Activated CD8-positive, alpha-beta T cell treated with anti-CD3 and anti-CD28 coated beads, Interleukin-2, amount 10 ng/mL, durations not matched to agents 7 days and 5 days (primary cell): Measurements from ENCODE around the gene HYAL1. TPM values are rescaled to one million over a fixed set of nuclear protein-coding genes. Genes with fewer than 3 reads are reported as not detected.

Source experiments
- ATAC-seq: fragments of 150-1000 bp; cut with Tn5 transposase; one replicate; pipeline ENCODE4 v1.10.0; 2021; ENCODE audit warnings: moderate library complexity
- CTCF ChIA-PET: fragments of 350-600 bp; sonication (Branson Sonifier 250); formaldehyde crosslinking; loops from one replicate; lab custom pipeline; 2021; ENCODE audit warnings: antibody characterized with exemption; lab: Charles Lee
- POLR2A ChIA-PET: fragments of 350-600 bp; sonication (Branson Sonifier 250); formaldehyde crosslinking; loops from one replicate; lab custom pipeline; 2021; ENCODE audit warnings: antibody characterized with exemption; lab: Charles Lee
- DNase-seq: peaks from one replicate; pipeline ENCODE4 v3.0.0-alpha.2; 2020
- H3K27ac Mint-ChIP-seq: one replicate; pipeline ENCODE4 v1.8.0; 2021; ENCODE audit warnings: mild to moderate bottlenecking, mixed read lengths
- H3K27me3 Mint-ChIP-seq: one replicate; pipeline ENCODE4 v1.8.0; 2021; ENCODE audit warnings: low read depth, mixed read lengths
- H3K36me3 Mint-ChIP-seq: one replicate; pipeline ENCODE4 v1.8.0; 2021; ENCODE audit warnings: low read depth, mixed read lengths
- H3K4me1 Mint-ChIP-seq: one replicate; pipeline ENCODE4 v1.8.0; 2021; ENCODE audit warnings: low read depth, mixed read lengths
- H3K4me3 Mint-ChIP-seq: one replicate; pipeline ENCODE4 v1.8.0; 2021; ENCODE audit warnings: mild to moderate bottlenecking, mixed read lengths
- H3K9me3 Mint-ChIP-seq: one replicate; pipeline ENCODE4 v1.8.0; 2022; ENCODE audit warnings: mixed read lengths; ENCODE audit not compliant: insufficient read depth
- total RNA-seq, 2 experiments: library from RNA; stranded (reverse); gene quantifications; one replicate each; pipeline ENCODE4 v1.2.3, GENCODE V29; 2021

The HYAL1 gene
- total RNA-seq, 2 experiments from 2014 or later: 0.16 TPM; not detected in 1

- H3K9me3 Mint-ChIP-seq: no peaks in the 10 kb centered on the region
- POLR2A ChIA-PET: interaction anchor here (0.8 to 3.8 kb wide), 3 partner anchors 12 to 31 kb away, joined by 4 to 20 read pairs (median 4); partner anchors contain the start of gene IFRD2
- ATAC-seq: no peak
- peaks cover 16% of the 10 kb centered on the region for H3K36me3 Mint-ChIP-seq
- peaks cover 44% of the 10 kb centered on the region for H3K4me1 Mint-ChIP-seq
- H3K27me3 Mint-ChIP-seq: no peaks in the 10 kb centered on the region
- DNase-seq: peak; percentile 20
- CTCF ChIA-PET: interaction anchor here (1.1 to 7.4 kb wide), 5 partner anchors 8 to 89 kb away, joined by 4 to 113 read pairs (median 17); partner anchors contain the start of genes HYAL1, HYAL3 and NAA80
- peak overlapping the region; percentile 43 for H3K27ac Mint-ChIP-seq
- no peak overlapping the region for H3K4me3 Mint-ChIP-seq
These were observed 19.8 kb upstream of the HYAL1 start for GRCh38 chr3:50323092-50323600.

GRCh38 chr3:50322386-50323091 lies 19.2 kb upstream of the HYAL1 start, which contains the start of gene HYAL2:
TSS of gene HYAL2 (minus strand) at chr3:50322745. CDS start at chr3:50320489, 2,256 bp downstream.
- Mint-ChIP-seq H3K27me3 (no peaks in the 10 kb centered on the region), H3K4me1 (peaks cover 44% of the 10 kb centered on the region), H3K36me3 (peaks cover 14% of the 10 kb centered on the region), H3K27ac (peak within 1 kb of the TSS; percentile 95), H3K4me3 (peak within 1 kb of the TSS; percentile 89), H3K9me3 (no peaks in the 10 kb centered on the region)
- ChIA-PET CTCF (interaction anchor here (1.4 to 7.4 kb wide), 4 partner anchors 15 to 76 kb away, joined by 3 to 113 read pairs (median 30); partner anchors contain the start of genes HYAL1, HYAL3 and NAA80), POLR2A (interaction anchor here (0.8 to 3.8 kb wide), 5 partner anchors 12 to 30 kb away, joined by 4 to 20 read pairs (median 4); partner anchors contain the start of genes IFRD2 and RASSF1)
- ATAC-seq: no peak
- no peak for DNase-seq

- ChIA-PET POLR2A (interaction anchor here (1.0 to 3.8 kb wide), 4 partner anchors 15 to 30 kb away, joined by 4 to 20 read pairs (median 9); partner anchors contain the start of genes HYAL3, IFRD2, NAA80 and RASSF1), CTCF (interaction anchor here (1.0 to 7.4 kb wide), 6 partner anchors 15 to 79 kb away, joined by 3 to 113 read pairs (median 4); partner anchors contain the start of genes HYAL1, HYAL3, NAA80 and ZMYND10)
- DNase-seq (no peak), ATAC-seq (no peak)
- Mint-ChIP-seq H3K27ac (no peak overlapping the region), H3K9me3 (no peaks in the 10 kb centered on the region), H3K4me1 (peaks cover 43% of the 10 kb centered on the region), H3K4me3 (peak overlapping the region; percentile 89), H3K36me3 (peaks cover 14% of the 10 kb centered on the region), H3K27me3 (no peaks in the 10 kb centered on the region)
These were observed 18.7 kb upstream of the HYAL1 start for GRCh38 chr3:50322115-50322385.

- Mint-ChIP-seq H3K27me3 (no peaks in the 10 kb centered on the region), H3K27ac (peak overlapping the region; percentile 95), H3K4me1 (peaks cover 43% of the 10 kb centered on the region), H3K9me3 (no peaks in the 10 kb centered on the region), H3K36me3 (peaks cover 14% of the 10 kb centered on the region), H3K4me3 (peak overlapping the region; percentile 89)
- ChIA-PET POLR2A (interaction anchor here (1.0 to 3.8 kb wide), 4 partner anchors 16 to 29 kb away, joined by 4 to 20 read pairs (median 9); partner anchors contain the start of genes HYAL3, IFRD2, NAA80 and RASSF1), CTCF (interaction anchor here (0.8 to 7.4 kb wide), 8 partner anchors 15 to 93 kb away, joined by 3 to 113 read pairs (median 4); partner anchors contain the start of genes HYAL1, HYAL3, IFRD2 and NAA80)
- peak; percentile 82 for ATAC-seq
- peak; percentile 88 for DNase-seq
These were observed 18.2 kb upstream of the HYAL1 start for GRCh38 chr3:50321336-50322114.

- Mint-ChIP-seq H3K4me3 (peak overlapping the region; percentile 89), H3K36me3 (peaks cover 14% of the 10 kb centered on the region), H3K27me3 (no peaks in the 10 kb centered on the region), H3K9me3 (no peaks in the 10 kb centered on the region), H3K4me1 (peaks cover 44% of the 10 kb centered on the region), H3K27ac (peak overlapping the region; percentile 82)
- DNase-seq: peak; percentile 67
- ChIA-PET CTCF (interaction anchor here (0.8 to 7.4 kb wide), 9 partner anchors 16 to 93 kb away, joined by 3 to 113 read pairs (median 3); partner anchors contain the start of genes HYAL1, HYAL3, IFRD2 and NAA80), POLR2A (interaction anchor here (1.4 to 3.8 kb wide), 3 partner anchors 16 to 22 kb away, joined by 4 to 20 read pairs (median 14); partner anchors contain the start of genes HYAL3, NAA80 and RASSF1)
- ATAC-seq: peak; percentile 57
These were observed 17.5 kb upstream of the HYAL1 start for GRCh38 chr3:50320853-50321335.

- CTCF ChIA-PET: interaction anchor here (1.0 to 7.4 kb wide), 6 partner anchors 8 to 93 kb away, joined by 3 to 113 read pairs (median 6); partner anchors contain the start of genes HYAL1, HYAL3, IFRD2 and NAA80
- H3K9me3 Mint-ChIP-seq: no peaks in the 10 kb centered on the region
- POLR2A ChIA-PET: interaction anchor here (3.3 to 3.5 kb wide), 2 partner anchors 8 to 21 kb away, joined by 13 to 14 read pairs; partner anchors contain the start of genes HYAL3, NAA80 and TUSC2
- DNase-seq (no peak), ATAC-seq (no peak)
- H3K27ac Mint-ChIP-seq: no peak overlapping the region
- H3K4me3 Mint-ChIP-seq: peak overlapping the region; percentile 89
- H3K27me3 Mint-ChIP-seq: no peaks in the 10 kb centered on the region
- peaks cover 14% of the 10 kb centered on the region for H3K36me3 Mint-ChIP-seq
- H3K4me1 Mint-ChIP-seq: peaks cover 50% of the 10 kb centered on the region
These were observed 16.7 kb upstream of the HYAL1 start for GRCh38 chr3:50319894-50320625.

GRCh38 chr3:50319181-50319893 lies 16.0 kb upstream of the HYAL1 start:
- Mint-ChIP-seq H3K36me3 (peaks cover 8% of the 10 kb centered on the region), H3K4me1 (peaks cover 47% of the 10 kb centered on the region), H3K9me3 (no peaks in the 10 kb centered on the region), H3K27me3 (no peaks in the 10 kb centered on the region), H3K27ac (no peak overlapping the region), H3K4me3 (peak overlapping the region; percentile 6)
- no peak for ATAC-seq
- POLR2A ChIA-PET: interaction anchor here (1.3 to 3.5 kb wide), 4 partner anchors 9 to 20 kb away, joined by 4 to 14 read pairs (median 11); partner anchors contain the start of genes HYAL3, NAA80 and TUSC2
- CTCF ChIA-PET: interaction anchor here (1.9 to 7.4 kb wide), 3 partner anchors 8 to 92 kb away, joined by 5 to 113 read pairs (median 5); partner anchors contain the start of genes HYAL1, HYAL3, NAA80 and TUSC2
- no peak for DNase-seq

- ChIA-PET CTCF (interaction anchor here (1.9 to 7.4 kb wide), 3 partner anchors 9 to 92 kb away, joined by 5 to 113 read pairs (median 5); partner anchors contain the start of genes HYAL1, HYAL3, NAA80 and TUSC2), POLR2A (interaction anchor here (1.3 to 3.5 kb wide), 4 partner anchors 9 to 19 kb away, joined by 4 to 14 read pairs (median 11); partner anchors contain the start of genes HYAL3, NAA80 and TUSC2)
- Mint-ChIP-seq H3K36me3 (peaks cover 8% of the 10 kb centered on the region), H3K9me3 (no peaks in the 10 kb centered on the region), H3K27me3 (no peaks in the 10 kb centered on the region), H3K4me3 (no peak overlapping the region), H3K27ac (no peak overlapping the region), H3K4me1 (peaks cover 43% of the 10 kb centered on the region)
- DNase-seq (no peak), ATAC-seq (no peak)
These were observed 15.2 kb upstream of the HYAL1 start for GRCh38 chr3:50318615-50319014.

- peaks cover 40% of the 10 kb centered on the region for H3K4me1 Mint-ChIP-seq
- ATAC-seq (no peak), DNase-seq (no peak)
- H3K27me3 Mint-ChIP-seq: no peaks in the 10 kb centered on the region
- H3K4me3 Mint-ChIP-seq: no peak overlapping the region
- CTCF ChIA-PET: interaction anchor here (1.9 to 7.4 kb wide), 3 partner anchors 10 to 91 kb away, joined by 5 to 113 read pairs (median 5); partner anchors contain the start of genes HYAL1, HYAL3, NAA80 and TUSC2
- peaks cover 8% of the 10 kb centered on the region for H3K36me3 Mint-ChIP-seq
- no peak overlapping the region for H3K27ac Mint-ChIP-seq
- H3K9me3 Mint-ChIP-seq: no peaks in the 10 kb centered on the region
- POLR2A ChIA-PET: interaction anchor here (1.3 to 3.3 kb wide), 4 partner anchors 10 to 19 kb away, joined by 4 to 13 read pairs (median 10); partner anchors contain the start of gene TUSC2
These were observed 14.8 kb upstream of the HYAL1 start for GRCh38 chr3:50318163-50318562.
